ENCODE data around the gene LONP1.
"Not testable (repeated sequence)": the region's sequence is repeated elsewhere in the genome, so short reads cannot be mapped to it uniquely, and the experiment has no call there.

Gene LONP1

GRCh38 chr19:5703819-5704818 lies 15.8 kb downstream of the LONP1 start:
- CTCF ChIA-PET = no interaction called here
- no peaks in the 10 kb centered on the region for H3K27me3 Mint-ChIP-seq
- no peaks in the 10 kb centered on the region for H3K4me1 Mint-ChIP-seq
- no peaks in the 10 kb centered on the region for H3K9me3 Mint-ChIP-seq
- peaks cover 34% of the 10 kb centered on the region for H3K36me3 Mint-ChIP-seq
- H3K4me3 Mint-ChIP-seq = no peak overlapping the region
- DNase-seq = no peak
- no peak overlapping the region for H3K27ac Mint-ChIP-seq

GRCh38 chr19:5702053-5702410 lies 17.9 kb downstream of the LONP1 start:
- H3K27ac Mint-ChIP-seq, DNase-seq, H3K4me3 Mint-ChIP-seq, CTCF ChIA-PET, H3K9me3 Mint-ChIP-seq, H3K27me3 Mint-ChIP-seq, H3K4me1 Mint-ChIP-seq: not testable (repeated sequence)
- H3K36me3 Mint-ChIP-seq = peaks cover 39% of the 10 kb centered on the region

- DNase-seq = no peak
- Mint-ChIP-seq H3K36me3 (peaks cover 36% of the 10 kb centered on the region), H3K27ac (no peak overlapping the region), H3K4me1 (no peaks in the 10 kb centered on the region), H3K27me3 (no peaks in the 10 kb centered on the region), H3K4me3 (no peak overlapping the region), H3K9me3 (no peaks in the 10 kb centered on the region)
- CTCF ChIA-PET = no interaction called here
Observed at GRCh38 chr19:5700455-5701092, 19.4 kb downstream of the LONP1 start.

GRCh38 chr19:5698635-5699422 lies 21.1 kb downstream of the LONP1 start:
- Mint-ChIP-seq H3K36me3 (peaks cover 42% of the 10 kb centered on the region), H3K27ac (no peak overlapping the region), H3K9me3 (no peaks in the 10 kb centered on the region), H3K4me3 (no peak overlapping the region), H3K27me3 (no peaks in the 10 kb centered on the region), H3K4me1 (no peaks in the 10 kb centered on the region)
- no peak for DNase-seq
- CTCF ChIA-PET = no interaction called here

- no peak for DNase-seq
- Mint-ChIP-seq H3K4me1 (peaks cover 2% of the 10 kb centered on the region), H3K27me3 (no peaks in the 10 kb centered on the region), H3K36me3 (peaks cover 38% of the 10 kb centered on the region), H3K27ac (peak overlapping the region; percentile 14), H3K4me3 (no peak overlapping the region), H3K9me3 (no peaks in the 10 kb centered on the region)
- CTCF ChIA-PET = no interaction called here
Observed at GRCh38 chr19:5697890-5698634, 21.9 kb downstream of the LONP1 start.

GRCh38 chr19:5697022-5697889 lies 22.7 kb downstream of the LONP1 start:
- Mint-ChIP-seq H3K27me3 (no peaks in the 10 kb centered on the region), H3K36me3 (peaks cover 45% of the 10 kb centered on the region), H3K27ac (no peak overlapping the region), H3K4me3 (no peak overlapping the region), H3K4me1 (peaks cover 10% of the 10 kb centered on the region), H3K9me3 (no peaks in the 10 kb centered on the region)
- CTCF ChIA-PET = no interaction called here
- DNase-seq = no peak

GRCh38 chr19:5696196-5697021 lies 23.5 kb downstream of the LONP1 start:
- Mint-ChIP-seq H3K9me3 (no peaks in the 10 kb centered on the region), H3K36me3 (peaks cover 45% of the 10 kb centered on the region), H3K27me3 (no peaks in the 10 kb centered on the region), H3K27ac (no peak overlapping the region), H3K4me1 (peaks cover 14% of the 10 kb centered on the region), H3K4me3 (no peak overlapping the region)
- CTCF ChIA-PET = no interaction called here
- DNase-seq = no peak

GRCh38 chr19:5695649-5696195 lies 24.2 kb downstream of the LONP1 start:
- CTCF ChIA-PET = interaction anchor here (1.0 kb wide), 1 partner anchor 23 kb away, joined by 3 read pairs; no protein-coding TSS in a partner anchor
- DNase-seq = no peak
- no peak overlapping the region for H3K27ac Mint-ChIP-seq
- no peak overlapping the region for H3K4me3 Mint-ChIP-seq
- no peaks in the 10 kb centered on the region for H3K27me3 Mint-ChIP-seq
- H3K9me3 Mint-ChIP-seq = no peaks in the 10 kb centered on the region
- peaks cover 44% of the 10 kb centered on the region for H3K36me3 Mint-ChIP-seq
- H3K4me1 Mint-ChIP-seq = peaks cover 19% of the 10 kb centered on the region

- H3K4me1 Mint-ChIP-seq = peaks cover 22% of the 10 kb centered on the region
- peaks cover 6% of the 10 kb centered on the region for H3K27me3 Mint-ChIP-seq
- H3K9me3 Mint-ChIP-seq = no peaks in the 10 kb centered on the region
- DNase-seq = no peak
- peaks cover 45% of the 10 kb centered on the region for H3K36me3 Mint-ChIP-seq
- no peak overlapping the region for H3K4me3 Mint-ChIP-seq
- no peak overlapping the region for H3K27ac Mint-ChIP-seq
- CTCF ChIA-PET = interaction anchor here (1.0 kb wide), 1 partner anchor 24 kb away, joined by 3 read pairs; no protein-coding TSS in a partner anchor
Observed at GRCh38 chr19:5694956-5695648, 24.8 kb downstream of the LONP1 start.

GRCh38 chr19:5694167-5694955 lies 25.6 kb downstream of the LONP1 start:
- H3K27ac Mint-ChIP-seq = no peak overlapping the region
- H3K4me3 Mint-ChIP-seq = no peak overlapping the region
- no peak for DNase-seq
- no peaks in the 10 kb centered on the region for H3K9me3 Mint-ChIP-seq
- peaks cover 47% of the 10 kb centered on the region for H3K36me3 Mint-ChIP-seq
- H3K27me3 Mint-ChIP-seq = peaks cover 8% of the 10 kb centered on the region
- CTCF ChIA-PET = interaction anchor here (1.0 kb wide), 1 partner anchor 24 kb away, joined by 3 read pairs; no protein-coding TSS in a partner anchor
- H3K4me1 Mint-ChIP-seq = peaks cover 26% of the 10 kb centered on the region
